Astrocyte of the cerebellum (primary cell): ENCODE data around the gene SOD1.

Source experiments
- DNase-seq: peaks from one replicate; pipeline ENCODE4 v3.0.0-alpha.2; 2011; ENCODE audit warnings: low read depth
- H3K4me3 ChIP-seq: 2 replicates; pipeline ENCODE4 v1.5.1; 2011; ENCODE audit warnings: mild to moderate bottlenecking, low read depth, low read length, moderate library complexity
- in situ Hi-C: cut with HindIII; loops from 2 replicates; pipeline ENCODE4 v1.10.0; 2017; ENCODE audit warnings: low sequenced_read_pairs
- TF ChIP-seq, protein P1 (sequence below): IDR thresholded peaks from 2 replicates; pipeline ENCODE4 v1.5.1; 2012; ENCODE audit warnings: low read length, low read depth, moderate library complexity, mild to moderate bottlenecking; ENCODE audit errors: missing control alignments

Gene SOD1

DNA sequence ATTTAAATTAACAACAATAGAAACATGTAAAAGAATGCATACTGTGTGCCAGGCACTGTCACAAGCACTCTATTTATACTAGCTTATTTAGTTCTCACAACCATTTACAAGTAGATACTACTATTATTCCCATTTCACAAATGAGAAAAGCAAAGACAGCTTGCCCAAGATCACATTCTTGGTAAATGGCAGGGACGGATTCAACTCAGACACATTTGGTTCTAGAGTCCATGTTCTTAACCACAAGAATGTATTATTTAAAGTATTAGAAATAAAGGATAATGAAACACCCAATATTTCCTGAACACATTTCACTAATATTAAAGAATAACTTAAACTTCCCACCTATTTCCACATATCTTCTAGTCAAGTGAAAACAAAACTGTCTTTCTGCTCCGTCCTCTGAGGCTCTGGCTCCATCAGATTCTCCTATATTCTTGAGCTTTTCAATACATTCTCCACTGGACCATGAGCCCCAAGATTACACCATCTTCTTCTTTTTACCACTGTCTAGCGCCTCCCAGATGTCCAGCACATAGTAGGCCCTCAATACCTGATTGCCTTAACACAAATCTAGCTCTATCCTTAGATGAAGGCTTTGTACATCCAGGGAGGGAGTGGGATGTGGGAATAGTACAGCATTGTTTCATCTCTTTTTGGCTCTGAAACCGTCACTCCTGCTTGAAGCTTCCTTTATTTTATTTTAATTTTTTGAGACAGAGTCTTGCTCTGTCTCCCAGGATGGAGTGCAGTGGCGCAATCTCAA lies 29.3 kb downstream of the SOD1 start:
- TF ChIP-seq, protein P1, sequence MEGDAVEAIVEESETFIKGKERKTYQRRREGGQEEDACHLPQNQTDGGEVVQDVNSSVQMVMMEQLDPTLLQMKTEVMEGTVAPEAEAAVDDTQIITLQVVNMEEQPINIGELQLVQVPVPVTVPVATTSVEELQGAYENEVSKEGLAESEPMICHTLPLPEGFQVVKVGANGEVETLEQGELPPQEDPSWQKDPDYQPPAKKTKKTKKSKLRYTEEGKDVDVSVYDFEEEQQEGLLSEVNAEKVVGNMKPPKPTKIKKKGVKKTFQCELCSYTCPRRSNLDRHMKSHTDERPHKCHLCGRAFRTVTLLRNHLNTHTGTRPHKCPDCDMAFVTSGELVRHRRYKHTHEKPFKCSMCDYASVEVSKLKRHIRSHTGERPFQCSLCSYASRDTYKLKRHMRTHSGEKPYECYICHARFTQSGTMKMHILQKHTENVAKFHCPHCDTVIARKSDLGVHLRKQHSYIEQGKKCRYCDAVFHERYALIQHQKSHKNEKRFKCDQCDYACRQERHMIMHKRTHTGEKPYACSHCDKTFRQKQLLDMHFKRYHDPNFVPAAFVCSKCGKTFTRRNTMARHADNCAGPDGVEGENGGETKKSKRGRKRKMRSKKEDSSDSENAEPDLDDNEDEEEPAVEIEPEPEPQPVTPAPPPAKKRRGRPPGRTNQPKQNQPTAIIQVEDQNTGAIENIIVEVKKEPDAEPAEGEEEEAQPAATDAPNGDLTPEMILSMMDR: no peak
- no peak overlapping the region for H3K4me3 ChIP-seq
- in situ Hi-C loops: no loop called here
- no peak for DNase-seq

DNA sequence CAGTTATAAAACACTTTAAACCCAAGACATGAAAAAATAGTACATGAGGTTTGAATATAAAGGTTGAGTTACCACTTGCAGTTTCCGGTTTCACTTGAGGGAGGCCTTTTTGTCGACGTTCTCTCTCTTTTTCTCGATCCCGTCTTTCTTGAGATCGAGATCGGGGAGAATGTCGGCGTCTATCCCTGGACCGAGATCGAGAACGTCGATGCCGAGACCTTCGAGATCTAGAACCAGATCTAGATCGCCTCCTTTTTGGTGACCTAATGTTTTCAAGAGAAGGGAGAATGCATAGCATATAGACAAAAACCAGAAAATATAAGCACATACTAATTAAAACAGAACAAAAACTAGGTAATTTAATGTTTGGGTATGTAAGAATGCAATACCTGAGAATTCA lies 33.7 kb downstream of the SOD1 start:
- no peak for DNase-seq
- H3K4me3 ChIP-seq: no peak overlapping the region
- TF ChIP-seq, protein P1: no peak
- in situ Hi-C loops: no loop called here

DNA sequence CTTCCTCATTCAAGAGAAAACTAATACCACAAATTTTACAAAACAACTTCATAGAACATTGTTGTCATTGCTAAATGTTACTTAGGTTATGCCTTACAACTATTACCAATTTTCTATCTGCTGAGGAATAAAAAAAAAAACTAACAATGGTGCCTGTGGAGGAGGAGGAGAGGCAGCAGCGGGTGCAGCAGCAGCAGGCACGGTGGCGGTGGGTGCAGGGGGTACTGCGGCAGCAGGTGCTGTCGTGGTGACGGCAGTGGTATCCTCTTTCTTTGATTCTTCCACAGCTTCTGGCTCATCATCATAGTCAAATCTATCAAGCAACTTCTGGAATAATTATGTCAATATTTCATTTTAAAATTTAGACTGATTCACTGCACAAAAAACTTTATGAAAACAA lies 36.9 kb downstream of the SOD1 start:
- TF ChIP-seq, protein P1: no peak
- in situ Hi-C loops: no loop called here
- H3K4me3 ChIP-seq: no peak overlapping the region
- DNase-seq: no peak

DNA sequence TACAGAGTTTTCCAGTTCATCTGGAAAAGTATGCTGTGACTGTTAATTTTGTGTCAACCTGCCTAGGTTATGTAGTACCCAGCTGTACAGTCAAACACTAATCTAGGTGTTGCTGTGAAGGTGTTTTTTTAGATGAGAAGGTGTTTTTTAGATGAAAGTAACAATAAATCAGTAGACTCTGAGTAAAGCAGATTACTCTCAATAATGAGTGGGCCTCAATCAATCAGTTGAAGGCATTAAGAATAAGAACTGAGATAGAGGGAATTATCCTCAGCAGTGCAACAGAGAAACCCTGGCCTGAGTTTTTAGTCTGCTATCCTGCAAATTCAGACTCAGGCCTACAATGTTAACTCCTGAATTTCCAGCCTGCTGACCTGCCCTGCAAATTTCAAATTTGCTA lies 39.0 kb downstream of the SOD1 start:
- no peak overlapping the region for H3K4me3 ChIP-seq
- no peak for DNase-seq
- TF ChIP-seq, protein P1: no peak
- in situ Hi-C loops: no loop called here

DNA sequence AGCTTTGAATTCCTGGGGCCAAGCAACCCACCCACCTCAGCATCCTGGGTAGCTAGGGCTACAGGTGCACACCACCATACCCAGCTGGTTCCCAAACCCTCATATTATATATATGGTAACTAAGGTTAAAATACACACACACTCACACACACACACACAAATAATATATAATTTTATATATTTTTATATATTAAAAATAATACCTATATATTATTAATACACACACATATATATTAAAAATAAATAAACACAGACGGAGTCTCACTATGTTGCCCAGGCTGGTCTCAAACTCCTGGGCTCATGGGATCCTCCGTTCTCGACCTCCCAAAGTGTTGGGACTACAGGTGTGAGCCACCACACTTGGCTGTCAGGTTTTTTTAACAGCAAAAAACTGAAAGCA lies 40.5 kb downstream of the SOD1 start:
- TF ChIP-seq, protein P1: no peak
- no peak for DNase-seq
- H3K4me3 ChIP-seq: no peak overlapping the region
- in situ Hi-C loops: no loop called here

DNA sequence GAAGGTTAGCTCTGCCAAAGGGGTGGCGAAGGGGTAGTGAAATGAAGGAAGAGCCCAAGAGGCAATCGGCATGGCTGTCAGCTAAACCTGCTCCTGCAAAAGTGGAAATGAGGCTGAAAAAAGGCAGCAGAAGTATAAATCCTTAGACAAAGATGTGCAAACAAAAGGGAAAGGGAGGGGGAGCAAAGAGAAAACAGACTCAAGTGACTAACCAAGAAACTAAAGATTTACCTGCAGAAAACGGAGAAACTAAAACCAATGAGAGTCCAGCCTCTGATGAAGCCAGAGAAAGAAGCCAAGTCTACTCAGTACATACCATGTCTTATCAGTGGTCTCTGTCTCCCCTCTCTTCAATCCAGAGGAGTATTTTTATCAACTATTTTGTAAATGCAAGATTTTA lies 47.1 kb downstream of the SOD1 start:
- no peak overlapping the region for H3K4me3 ChIP-seq
- in situ Hi-C loops: no loop called here
- DNase-seq: no peak
- TF ChIP-seq, protein P1: no peak

DNA sequence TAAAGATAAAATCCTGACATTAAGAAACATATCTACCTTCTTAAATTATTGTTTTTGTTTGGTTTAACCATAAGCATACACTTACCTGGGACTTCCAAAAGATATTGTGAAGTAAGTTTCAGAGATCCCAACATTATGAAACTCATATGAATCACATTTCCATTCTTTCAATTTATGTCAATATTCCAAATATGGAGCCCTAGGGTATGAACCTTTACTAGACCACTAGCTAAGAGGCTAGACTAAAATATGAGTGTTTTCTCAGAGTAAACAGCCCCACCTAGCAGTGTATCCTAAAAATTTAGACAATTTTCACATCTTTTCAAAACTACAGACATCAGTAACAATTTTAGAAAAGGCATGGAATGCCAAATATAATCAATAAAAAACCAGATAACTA lies 48.0 kb downstream of the SOD1 start:
- in situ Hi-C loops: no loop called here
- H3K4me3 ChIP-seq: no peak overlapping the region
- no peak for DNase-seq
- TF ChIP-seq, protein P1: no peak
